IPS DF 19.7 (cell line): Measurements from ENCODE around the gene DMD.

Experiments used
- DNase-seq: peaks from one replicate; pipeline ENCODE4 v3.0.0-alpha.2; 2013; ENCODE audit warnings: low read depth, low spot score

DMD gene

DNA sequence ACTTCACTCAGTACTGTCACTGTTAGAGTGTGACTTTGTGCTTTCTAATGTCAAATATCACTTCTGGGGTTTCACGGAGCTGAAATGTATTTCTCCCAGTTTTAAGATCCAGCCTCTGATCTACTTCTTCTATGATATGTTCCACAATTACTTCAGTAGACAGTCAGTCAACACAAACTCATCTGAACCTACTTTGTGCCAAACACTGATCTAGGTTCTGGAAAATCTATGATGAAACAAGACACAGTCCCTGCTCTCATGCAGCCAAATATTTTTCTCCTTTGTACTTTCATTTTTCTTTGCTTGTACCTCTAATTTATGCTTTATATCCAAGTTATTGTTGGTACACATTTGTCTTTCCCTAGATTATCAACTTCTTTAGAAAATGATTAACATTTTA is 1498.2 kb downstream of the DMD start:
- no peak for DNase-seq

DNA sequence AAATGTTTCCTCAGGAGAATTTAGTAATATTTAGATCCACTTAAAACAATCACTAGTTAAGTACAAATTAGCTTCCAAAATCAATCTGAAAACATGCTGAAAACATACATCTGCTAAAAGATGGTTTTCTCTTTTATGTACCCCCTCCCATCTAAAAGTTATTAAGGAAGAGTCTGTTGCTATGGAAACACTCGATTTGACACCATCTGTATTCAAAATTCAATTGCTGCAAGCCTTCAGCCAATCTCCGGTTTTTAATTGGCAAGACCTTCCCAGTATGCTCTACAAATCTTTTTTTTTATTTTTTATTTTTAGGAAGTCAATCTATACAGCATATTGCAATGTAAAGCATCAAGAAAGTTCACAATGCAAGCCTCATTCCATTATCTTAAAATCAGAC is 1500.2 kb downstream of the DMD start:
- DNase-seq = no peak

DNA sequence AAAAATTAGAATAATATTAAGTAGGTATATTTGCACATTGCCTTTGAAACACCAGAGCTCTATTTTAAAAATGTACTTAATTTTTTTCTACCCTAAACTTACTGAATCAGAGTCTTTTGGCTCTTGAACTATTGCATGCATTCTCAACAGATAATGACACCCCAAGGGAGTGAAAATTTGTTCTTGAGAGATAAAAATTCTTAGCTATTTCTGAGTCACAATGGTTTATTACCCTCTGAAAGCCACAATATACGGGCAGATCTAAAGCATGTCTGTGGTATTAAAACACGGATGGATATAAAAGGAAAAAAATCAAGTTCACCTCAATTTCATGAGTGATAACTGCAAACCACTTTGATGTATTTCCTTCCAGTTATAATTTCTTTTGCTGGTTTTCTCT is 1503.2 kb downstream of the DMD start:
- no peak for DNase-seq

DNA sequence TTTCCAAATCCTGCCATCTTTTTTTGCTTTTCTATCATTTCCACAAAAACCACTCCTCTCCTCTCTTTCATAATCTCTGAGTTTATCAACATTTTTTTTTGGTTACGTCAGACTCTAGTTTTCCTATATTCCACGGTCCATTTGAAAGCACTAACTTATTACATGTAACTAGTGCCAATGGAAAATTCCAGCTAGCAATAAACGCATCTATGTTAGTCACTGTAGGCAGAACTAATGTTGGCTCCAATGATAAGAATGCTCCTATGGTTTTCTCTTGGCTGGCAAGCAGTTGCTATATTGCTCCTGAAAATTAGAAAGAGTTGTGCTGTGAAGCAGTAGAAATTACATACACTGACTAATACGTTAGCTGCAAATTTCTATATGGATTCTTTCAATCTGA is 1504.9 kb downstream of the DMD start:
- DNase-seq = no peak

DNA sequence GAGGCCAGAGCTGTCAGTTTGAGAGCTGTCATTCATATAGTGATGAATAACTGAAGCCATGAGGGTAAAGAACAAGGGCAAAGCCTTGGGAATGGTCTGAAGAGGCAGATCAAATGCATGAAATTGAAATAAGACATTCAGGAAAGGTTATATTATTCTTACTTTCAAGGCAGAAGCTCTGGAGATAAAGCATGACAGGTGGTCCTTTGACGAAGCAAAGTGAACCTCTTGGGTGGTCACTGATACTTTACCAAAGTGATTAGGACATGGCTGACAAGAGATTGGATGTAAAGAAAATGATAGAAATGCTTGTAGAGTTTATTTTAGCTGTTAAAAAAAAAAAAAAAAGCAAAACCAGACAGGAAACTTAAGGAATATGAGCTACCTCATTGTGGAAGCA is 1505.5 kb downstream of the DMD start:
- no peak for DNase-seq

DNA sequence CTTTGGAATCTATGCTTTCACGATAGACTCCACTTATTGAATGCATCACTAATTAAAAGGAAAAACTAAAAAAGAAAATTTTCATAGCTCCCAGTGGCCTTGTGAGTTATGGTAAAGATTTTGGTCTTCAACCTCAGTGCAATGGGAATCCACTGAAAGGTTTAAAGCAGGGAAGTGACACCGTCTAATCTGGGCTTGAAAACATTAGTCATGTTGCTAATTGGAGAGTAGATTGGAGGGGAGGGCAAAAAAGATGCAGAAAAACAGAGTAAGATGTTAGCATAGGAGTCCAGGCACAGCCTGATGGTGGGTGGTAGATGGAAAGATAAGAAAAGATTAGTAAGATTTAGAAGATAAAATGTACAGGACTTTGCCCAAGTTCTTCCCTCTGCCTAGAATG is 1506.4 kb downstream of the DMD start:
- DNase-seq = no peak

DNA sequence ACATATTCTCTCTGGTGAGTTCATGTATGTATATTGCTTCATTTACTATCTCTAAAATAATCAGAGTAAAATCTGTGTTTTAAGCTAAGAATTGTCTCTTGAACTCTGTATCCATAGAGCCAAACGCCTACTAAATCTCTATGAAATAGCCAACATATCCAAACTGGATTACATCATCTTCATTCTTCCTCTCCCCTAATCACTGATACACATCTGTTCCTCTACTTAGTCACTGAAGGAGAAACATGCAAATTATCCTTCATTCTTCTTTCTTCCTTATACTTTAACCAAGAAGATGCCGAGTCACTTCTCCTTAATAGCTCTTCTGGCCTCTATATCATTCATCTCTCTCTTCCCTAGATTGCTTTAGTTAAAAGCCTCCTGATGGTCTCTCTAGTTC is 1509.1 kb downstream of the DMD start:
- no peak for DNase-seq

DNA sequence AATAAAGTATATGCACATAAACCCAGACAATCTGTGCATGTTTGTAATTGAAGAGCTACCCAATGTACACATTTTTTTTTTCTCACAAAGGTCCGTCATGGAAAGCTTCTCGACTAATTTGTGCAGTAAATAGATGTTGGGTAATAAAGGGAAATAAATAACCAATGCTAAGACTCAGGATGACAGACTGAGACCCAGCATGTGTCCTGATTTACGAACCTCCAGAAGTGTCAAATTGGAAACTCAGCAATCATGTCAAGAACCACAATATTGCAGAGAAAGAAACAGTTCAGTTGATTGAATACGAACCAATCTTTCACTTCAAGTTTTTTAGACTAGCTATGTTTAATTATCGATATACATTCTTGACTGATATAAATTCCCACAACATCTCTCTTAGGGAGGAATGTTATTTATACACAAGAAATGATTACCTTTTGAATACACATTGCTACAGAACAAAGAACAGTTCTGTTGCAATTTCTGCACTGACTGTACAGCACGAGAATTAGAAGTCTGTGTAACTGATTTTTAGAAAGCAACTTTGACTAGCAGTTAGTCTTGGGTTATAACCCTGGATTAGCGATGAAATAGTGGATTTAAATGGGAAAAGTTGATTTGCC is 1513.9 kb downstream of the DMD start:
- DNase-seq = no peak

DNA sequence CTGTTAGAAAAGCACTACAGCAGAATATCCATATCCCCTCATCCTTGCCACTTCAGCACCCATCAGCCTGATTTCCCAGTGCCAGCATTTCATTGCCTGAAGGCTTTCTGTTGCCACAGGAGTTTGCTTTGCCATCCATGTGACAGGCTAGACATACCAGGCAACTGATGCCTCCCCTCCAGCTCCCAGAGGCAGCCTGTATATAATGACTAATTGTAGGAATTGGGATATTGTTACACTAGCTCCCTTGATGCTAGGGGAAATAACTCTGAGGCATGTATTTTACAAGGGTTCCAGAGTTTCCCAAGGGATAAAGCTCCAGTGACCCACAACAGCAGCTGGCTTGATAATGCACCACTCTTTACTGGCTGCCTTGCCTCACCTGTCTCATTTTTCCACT is 1531.5 kb downstream of the DMD start:
- DNase-seq = no peak

DNA sequence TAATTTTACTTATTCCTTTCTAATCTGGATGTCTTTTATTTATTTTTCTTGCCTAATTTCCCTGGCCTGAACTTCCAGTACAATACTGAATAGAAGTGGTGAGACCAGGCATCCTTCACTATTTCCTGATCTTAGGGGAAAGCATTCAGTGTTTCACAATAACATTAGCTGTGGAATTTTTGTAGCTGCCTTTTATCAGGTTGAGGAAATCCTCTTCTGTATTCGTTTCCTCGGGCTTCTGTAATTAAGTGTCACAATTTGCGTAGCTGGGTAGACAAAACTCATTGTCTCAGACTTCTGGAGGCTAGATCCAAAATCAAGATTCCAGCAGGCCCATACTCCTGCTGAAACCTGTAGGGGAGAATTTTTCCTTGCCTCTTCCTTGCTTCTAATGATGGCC is 1541.1 kb downstream of the DMD start:
- DNase-seq = no peak

DNA sequence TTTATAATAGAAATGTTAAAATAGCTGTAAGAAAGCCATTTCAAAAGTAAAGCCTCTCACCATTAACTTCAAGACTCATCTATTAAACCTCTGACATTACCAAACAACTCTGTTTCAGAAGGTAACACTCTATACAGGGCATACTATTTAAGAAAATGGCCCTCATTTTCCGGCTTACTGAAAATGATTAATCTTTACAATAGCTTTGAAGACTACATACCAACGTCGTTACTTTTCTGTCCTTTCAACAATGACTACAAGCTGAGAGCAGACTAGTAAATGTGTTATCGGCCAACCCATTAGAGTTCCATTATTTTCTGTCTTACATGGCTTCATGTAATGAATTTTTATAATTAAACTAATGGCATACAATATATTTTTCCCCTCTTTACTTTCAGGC is 1545.9 kb downstream of the DMD start:
- DNase-seq = no peak

DNA sequence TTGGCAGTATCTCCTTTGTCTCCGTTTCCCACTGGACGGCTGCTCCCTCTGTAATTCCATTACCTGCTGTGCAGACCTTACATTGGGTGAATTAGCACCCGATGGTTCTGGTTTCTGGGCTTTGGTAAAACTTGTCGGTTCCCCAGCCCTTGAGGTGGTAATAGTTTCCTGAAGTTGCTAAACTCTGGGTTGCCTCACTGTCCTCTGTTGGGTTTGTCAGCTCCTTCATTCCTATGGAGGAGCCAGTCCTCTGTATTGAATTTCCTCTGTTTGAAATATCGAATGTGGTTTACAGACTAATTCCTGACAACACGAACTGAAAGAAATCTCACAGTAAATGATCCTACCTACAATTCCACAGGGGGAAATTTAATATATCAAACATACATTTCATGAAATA is 1548.2 kb downstream of the DMD start:
- DNase-seq = no peak

DNA sequence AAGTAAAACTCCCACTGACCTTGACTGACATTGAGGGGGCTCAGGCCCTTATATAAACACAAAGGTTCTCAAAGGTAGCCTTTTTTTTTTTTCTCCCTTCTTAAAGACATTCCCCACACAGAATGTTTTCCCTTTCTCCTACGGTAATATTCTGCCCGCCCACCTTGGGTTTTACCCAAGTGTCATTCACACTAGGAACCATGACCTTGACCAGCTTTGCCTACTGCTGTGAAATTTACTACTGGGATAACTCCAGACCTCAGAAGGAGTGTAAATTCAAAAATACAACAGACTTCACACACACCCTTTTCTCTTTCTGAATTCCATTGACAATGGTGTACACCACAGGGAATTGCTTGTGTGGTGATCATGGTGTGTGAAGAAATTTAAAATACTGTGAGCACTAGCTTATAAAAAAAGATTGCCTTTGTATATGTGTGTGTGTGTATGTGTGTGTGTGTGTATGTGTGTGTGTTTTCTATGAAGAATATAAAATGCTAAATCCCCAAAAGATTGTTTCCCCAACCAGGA is 1550.0 kb downstream of the DMD start:
- DNase-seq = no peak

DNA sequence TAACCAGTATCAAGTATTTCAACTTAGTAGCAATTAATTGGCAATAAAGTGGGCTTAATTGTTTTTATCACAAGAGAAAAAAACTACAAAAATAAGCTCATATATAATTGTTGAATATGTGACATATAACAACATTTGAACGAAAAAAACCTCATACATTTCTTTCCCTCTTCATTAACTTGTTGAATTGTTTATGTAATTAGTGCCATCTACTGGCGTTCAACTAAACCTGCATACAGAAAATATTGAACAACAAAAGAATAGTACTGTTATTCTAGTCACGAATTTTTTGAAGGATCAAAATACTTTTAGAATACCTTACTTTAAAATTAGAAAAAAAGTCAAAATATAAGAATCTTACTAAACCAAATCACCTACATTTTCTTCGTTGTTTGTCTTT is 1553.0 kb downstream of the DMD start:
- DNase-seq = no peak

DNA sequence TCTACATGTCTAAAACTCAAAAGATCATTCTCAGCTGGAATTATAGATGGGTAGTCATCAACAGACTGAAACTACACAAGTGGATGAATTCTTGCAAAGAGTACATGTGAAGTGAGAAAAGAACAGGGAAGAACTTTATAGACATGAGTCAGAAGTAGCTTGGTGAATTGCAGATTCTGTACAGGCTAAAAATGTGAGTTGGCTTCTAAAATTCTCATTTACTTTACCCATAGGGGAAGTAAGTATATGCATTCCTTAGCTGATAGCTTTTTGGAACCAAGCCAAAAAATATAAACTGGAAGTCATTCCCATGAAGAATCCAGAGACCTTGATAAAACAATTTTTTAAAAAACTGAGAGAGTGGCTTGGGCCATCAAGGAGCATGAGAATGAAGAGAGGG is 1555.3 kb downstream of the DMD start:
- DNase-seq = no peak

DNA sequence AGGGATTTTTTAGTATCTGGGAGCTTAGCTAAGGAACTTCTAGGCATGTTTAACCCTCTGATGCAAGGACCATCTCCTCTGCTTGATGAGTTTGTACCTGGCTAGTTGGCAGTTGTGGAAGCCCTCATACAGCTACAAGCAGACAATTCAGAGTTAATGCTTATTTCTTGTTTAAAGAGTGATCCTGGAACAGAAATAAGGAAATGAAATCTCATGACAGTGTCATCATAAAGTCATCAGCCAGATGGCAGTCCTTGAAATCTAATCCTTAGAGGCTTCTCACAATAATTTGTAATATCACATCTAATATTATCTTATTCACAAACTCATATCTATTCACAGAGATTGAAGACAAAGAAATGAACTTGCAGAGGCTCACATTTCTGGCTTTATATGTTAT is 1557.9 kb downstream of the DMD start:
- DNase-seq = no peak

DNA sequence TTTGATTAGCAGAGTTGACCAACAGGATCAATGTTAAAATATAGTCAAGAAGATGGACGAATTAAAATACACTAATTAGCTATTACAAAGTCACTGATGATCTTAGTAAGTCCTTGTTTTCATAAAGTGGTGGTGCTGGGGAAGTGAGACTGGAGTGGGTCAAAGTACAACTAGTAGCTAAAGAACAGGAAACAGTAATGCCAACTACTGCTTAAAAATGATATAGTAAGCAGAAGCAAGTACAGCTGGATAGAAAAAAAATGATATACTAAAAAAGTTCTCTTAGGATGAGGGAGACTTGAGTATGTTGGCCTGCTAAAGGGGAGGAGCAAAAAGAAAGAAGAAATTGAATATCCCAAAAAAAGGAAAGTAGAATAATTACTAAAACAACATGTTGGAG is 1558.7 kb downstream of the DMD start:
- DNase-seq = no peak

DNA sequence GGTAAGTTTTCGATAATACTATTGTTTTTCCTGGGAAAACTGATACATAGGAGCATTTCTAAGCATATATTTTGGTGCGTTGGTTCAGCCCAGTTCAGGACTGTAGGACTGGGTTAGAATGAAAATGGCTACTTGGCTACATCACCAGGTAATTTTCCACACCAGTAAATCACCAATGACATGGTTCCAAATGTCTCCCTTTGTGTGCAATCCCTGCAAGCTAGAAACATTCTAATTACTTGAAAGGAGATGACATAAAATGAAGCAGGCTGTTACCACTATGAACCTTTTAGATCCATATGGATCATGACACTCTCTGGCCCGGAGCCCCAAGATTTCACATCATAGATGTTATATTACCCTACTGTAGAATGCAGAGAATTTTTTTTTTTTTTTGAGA is 1562.1 kb downstream of the DMD start:
- no peak for DNase-seq

DNA sequence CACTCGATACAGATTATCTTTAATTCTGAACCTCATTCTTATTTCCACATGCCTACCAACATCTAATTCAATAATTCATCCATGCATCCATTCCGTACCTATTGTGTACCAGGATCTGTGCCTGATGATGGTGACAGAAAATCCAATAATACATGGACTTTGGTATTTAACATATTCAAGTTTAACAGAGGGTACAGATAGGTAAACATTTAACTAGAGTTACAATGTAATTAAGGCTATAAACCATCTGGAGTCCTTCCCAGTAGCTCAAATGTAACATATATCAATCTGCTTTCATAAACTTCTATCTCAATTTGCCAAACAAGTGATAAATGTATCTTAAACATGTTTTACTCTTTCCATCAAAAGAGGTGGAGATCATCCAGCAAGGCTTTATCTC is 1578.0 kb downstream of the DMD start:
- DNase-seq = no peak

DNA sequence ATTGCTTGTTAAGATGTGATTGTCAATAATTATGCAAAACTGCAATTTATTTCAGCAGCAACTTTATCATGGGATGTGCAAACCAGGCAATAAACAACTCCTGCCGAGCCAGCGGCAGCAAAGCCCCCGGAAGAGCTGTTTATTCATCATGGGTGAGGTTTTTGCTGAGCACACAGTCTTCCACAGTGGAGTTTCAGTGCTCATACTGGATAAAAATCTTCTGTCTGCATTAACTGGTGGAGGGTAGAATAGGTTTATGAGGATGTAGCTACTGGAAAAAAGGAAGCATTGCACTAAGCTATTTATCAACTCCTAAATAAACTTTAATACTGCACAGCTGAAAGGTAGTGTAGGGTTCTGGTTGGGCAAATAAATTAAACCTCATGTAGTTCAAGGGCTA is 1582.2 kb downstream of the DMD start:
- DNase-seq = no peak

DNA sequence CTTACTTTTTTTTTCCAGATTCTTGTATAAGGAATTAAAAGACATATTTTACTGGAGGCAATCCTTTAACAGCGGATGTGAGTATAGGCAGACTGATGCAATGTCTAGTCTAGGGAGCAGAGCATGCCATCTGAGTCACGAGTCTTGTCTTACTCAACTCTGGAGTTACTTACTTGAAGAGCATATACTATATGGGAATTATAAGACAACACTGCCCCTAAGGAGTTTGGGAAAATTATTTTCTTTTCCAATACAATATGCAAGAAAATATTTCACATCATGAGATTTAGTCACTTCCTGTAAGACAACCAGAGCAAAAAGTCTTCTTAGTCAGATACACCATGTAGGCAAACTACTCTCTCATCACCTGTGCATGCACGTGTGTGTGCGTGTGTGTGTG is 1602.2 kb downstream of the DMD start:
- no peak for DNase-seq

DNA sequence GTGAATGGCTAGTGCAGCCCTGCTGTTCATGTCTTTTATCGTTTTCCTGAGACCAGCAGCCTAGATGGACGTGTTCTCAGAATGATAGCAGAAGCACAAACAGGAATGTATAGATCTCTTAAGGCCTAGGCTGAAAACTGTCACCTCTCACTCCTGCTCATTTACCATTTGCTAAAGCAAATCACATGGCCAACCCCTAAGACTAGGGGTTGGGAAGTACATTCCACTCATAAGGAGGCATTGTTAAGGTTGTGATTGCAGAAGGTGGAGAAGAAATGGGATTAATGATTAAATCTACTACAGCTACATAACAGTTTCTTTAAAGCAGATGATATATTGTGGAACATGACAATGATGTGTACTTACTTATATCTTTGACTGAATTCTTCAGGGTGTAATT is 1602.7 kb downstream of the DMD start:
- no peak for DNase-seq

DNA sequence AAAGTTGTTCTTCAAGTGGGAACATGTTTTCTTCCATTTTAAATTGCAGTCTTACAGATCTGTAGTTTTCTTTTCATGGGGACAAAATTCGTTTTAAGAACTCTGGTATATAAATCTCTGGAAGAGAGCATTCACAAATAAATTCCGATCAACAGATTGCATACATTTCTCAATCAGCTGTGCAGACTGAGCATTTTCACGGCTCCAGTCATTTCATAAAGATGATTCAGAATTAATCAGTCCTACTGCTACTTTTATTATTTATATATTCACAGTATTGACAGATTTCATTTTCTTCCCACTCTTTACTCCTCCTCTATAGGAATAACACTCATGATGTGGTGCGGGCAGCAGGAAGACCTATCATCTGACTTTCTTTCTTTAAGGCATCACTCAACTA is 1604.6 kb downstream of the DMD start:
- no peak for DNase-seq

DNA sequence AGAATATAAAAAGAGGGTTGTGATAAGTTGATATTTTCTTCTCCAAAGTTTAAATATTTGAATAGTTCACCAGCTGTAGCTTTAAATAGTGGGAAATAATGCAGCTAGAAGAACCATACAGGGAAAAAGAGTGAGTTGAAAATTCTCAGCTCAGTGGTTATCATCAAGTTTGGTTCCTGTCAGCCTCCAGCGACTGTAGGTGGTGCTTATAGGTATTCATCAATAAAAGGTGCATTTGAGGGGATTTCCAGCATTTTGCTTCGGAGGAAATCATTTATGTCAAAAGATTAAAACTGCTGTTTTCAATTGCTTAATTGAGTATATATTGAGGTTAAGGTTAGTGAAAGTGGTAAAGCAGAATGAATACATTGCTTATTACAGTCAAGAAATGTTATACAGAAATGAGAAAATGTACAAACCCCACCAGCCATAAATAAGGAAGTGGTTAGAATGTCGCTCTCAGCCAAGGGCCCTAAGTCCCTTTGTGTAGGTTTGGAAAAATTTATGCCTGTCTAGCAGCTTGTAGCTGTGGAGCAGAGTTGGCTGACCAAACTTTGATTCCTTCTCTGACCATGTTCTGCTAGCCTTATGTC is 1606.6 kb downstream of the DMD start:
- no peak for DNase-seq
